HG02798 (cell line): ENCODE results near the gene IGFLR1.

Experiments
- ATAC-seq: cut with Tn5 transposase; IDR thresholded peaks from one replicate; pipeline ENCODE4 v1.9.1; 2021; ENCODE audit warnings: mild to moderate bottlenecking; ENCODE audit not compliant: unreplicated experiment, poor library complexity

The IGFLR1 gene

DNA sequence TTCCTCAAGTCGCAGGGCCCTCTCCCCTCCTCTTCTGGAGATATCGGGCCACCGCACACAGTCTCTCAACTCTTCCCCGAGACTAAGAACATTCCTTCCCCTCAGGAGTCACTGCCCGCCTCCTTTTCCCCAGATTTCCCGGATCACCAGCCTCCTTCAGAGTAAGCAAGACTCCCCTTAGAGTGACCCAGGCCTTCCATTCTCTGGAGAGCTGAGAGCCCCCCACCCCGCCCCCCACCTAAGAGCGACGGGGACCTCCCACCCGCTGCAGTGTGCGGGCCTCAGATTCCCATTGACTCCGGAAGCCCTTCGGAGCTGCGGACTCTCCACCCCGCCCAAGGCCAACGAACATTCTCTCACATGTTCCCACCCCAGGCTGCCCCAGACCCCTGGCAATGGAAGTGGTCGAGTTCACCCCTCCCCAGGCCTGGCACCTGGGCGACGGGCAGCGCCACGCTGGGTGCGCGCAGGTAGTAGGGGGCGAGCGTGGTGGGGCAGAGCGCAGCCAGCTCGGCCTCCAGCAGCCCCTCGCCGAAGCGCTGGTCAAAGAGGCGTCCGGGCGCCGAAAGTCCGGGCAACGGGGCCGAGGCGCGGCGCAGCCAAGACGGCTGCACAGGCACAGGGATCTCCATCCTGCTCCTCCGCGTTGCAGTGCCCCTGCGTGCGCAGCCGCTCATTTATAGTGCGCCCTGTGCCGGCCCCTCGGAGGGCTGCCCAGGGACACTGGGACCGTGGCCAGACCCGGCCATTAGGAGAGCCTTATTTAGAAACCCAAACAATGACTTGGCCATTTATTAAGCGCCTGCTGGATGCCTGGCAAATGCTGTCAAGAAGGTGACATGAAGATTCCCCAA is 14.4 kb upstream of the IGFLR1 start, which contains the start of gene HSPB6:
Gene HSPB6 (minus strand): TSS at position 653 of the 854 bp plus-strand sequence. CDS start 21 bp downstream, at position 632.
- no peak for ATAC-seq

DNA sequence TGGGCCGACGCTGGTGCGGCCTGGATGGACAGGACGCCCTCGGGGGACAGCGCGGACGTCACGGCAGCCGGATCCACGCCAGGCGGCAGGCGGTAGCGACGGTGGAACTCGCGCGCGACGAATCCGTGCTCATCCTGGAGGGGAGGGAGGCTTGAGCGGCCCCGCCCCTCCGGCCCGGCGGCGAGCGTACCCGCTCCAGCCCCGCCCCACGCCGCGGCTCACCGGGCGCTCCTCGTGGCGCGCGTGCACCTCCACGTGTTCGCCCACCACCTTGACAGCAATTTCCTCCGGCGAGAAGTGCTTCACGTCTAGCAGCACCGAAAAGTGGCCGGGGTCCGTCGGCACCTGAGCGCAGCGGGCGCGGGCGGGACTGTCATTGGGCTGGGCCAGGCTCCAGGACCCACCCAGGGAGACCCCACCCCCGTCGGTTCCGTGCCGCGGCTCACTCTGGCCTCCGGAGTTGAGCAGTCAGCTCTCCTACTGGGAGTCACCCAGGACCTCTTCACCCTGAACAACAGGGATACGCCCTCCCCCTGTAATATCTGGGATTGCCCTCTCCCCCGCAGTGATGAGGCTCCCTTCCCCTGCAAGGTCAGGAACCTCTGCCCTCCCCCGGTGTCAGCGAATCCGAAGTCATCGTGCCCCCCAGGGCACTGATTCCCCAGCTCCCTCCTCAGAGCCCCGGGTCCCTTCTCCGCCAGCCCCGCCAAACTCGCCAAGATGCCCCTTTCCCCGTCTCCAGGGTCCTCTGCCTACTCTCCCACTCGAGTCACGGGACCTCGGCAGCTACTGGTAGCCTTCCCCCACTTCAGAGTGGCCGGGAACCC is 13.5 kb upstream of the IGFLR1 start:
- no peak for ATAC-seq

DNA sequence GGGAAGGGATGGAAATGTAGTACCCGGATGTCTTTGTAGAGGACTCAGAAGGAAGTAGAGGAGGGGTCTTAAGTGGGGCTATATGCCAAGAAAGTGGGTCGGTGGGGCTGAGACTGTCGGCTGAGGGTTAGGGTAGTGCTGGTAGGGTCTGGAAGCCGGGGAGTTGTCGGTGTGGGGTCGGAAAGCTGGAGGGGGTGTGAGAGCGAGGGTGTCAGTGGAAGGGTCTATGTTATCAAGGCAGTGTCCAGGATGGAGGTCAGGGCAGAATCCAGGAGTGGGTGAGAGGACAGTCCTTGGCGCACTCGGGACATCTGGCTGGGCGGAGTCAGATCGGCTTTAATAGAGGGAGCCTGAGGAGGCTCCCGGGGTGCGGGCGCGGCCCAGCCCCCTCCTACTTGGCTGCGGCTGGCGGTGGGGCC is 12.9 kb upstream of the IGFLR1 start:
- ATAC-seq = no peak

DNA sequence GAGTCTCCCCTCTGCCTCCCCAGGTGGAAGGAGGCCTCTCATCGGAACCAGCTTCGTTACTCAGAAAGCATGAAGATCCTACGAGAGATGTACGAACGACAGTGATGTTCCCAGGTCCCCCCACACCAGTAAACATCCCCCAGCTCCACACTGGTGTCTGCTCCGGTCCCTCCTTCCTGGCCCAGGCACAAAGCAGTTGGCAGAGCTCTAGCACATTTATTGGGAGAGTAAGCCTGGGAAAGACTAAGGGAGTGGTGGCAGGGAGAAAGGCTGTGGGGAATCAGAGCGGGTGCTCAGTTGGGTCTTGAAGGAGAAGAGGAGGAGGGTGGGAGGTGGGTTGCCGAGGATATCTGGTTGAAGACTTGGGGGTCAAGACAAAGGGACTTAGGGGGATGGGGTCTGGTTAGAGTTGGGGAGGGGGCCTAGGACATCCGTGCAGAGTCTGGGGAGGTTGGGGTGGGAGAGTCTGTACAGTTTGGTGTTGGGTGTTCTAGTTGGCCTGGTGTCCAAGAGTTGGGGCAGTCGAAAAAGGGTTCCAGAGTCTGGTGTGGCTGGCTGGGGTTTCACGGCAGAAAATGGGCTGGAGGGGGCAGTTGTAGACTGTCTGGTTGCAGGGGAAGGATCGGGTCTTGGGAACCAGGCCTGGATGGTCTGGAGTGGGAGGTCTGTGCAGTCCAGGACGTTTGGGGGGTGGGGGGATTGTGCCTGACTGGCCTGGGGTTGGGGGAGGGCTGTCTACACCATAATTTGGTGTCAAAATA is 12.3 kb upstream of the IGFLR1 start:
- ATAC-seq = no peak

DNA sequence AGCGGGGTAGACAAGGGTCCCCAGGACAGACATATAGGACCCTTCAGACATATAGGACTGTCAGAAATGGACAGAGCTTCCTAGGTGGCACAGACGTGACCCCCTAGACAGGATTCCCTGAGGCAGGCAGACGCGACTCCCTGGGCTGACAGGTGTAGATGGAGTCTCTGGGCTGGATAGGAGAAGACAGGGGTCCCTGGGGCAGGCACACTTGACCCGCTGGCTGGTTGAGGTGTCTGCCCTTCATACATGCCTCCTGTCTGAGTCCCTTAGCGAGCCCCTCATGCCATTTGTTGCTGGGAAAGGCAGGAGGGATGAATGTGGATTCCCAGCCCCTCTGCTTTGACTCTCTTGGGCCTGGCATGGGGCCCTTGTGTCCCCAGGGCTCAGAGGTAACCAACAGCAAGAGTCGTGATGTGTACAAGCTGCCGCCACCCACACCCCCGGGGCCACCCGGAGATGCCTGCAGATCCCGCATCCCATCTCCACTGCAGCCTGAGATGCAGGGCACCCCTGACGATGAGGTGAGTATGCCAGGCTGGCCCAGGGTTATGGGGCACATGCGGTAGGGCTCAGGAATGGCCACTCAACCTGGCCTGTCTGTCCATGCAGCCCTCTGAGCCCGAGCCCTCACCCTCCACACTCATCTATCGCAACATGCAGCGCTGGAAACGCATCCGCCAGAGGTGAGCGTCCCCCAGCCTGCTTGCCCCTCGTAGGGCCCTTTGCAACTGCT is 11.6 kb upstream of the IGFLR1 start:
- ATAC-seq = no peak

DNA sequence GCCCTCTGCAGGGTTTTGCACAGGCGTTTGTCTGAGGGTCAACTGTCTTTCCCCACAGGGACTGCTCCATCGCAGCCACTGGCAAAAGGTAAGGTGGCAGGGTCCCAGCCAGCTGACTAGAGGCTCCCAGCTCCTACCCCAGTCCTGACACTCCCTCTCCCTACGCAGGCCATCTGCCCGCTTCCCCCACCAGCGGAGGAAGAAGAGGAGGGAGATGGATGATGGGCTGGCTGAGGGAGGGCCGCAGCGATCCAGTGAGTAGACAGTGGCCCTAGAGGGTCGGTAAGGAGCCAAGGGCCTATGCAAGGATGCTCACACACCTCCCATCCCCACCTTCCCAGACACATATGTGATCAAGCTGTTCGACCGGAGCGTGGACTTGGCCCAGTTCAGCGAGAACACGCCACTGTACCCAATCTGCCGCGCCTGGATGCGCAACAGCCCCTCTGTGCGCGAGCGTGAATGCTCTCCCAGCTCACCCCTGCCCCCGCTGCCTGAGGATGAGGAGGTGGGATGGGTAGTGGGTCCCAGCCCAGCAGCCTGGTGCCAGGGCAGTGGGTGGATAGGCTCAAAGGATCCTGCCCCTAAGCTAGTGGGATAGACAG is 10.6 kb upstream of the IGFLR1 start:
- ATAC-seq = no peak

DNA sequence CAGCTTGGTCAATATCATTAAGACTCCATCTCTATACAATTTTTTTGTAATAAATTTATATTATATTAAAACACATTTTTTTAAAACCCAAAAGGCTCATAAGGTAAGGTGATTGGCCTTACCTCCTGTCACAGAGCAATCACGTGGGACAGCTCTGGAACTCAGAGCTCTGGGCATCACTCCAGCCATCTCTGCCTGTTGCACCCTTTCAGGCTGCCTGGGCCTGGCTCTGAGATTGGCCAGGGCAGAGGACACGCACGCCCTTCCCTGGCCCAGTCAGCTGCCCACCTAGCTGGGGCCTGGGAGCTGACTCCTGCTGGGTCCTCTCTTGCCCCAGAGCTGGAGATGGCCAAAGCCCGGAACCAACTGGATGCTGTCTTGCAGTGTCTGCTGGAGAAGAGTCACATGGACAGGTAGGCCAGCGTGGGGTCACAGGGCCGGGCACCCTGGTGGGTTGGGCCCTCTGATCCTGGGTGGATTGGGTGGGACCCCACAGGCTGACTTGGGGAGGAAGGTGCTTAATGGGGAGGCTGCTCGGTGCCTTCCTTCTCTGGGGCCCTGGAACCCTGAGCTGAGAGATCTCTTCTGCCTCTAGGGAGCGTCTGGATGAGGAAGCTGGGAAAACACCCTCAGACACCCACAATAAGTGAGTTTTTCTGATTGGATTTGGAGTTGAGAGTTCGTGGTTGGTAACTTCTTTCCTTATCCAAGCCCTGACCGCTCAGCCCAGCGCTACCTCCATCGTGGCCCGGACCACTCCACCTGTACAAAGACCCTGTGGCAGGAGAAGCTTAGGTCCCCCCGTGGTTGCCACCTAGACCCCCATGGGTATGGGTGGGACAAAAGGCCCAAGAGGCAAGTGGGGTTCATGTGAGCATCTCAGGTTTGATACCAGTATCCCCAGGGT is 9.8 kb upstream of the IGFLR1 start:
- no peak for ATAC-seq

DNA sequence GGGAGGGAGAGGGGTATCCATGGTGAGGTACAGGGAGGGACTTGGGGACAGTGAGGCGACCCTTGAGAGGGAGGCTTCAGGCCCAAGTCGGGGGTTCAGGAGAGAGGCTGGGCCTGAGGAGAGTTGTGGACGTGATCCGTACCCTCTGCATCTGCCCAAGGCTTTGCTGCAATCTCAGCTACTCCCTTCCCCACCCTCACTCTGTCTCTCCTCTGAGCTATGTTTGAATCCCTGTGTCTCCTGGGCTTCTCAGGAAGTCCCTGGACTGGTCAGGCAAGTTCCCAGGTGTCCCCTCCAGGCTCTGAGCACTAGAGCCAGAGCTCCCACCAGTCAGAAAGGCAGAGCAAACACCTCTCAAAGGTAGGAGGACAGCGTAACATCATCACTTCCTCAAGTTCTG is 7.9 kb upstream of the IGFLR1 start:
- no peak for ATAC-seq

DNA sequence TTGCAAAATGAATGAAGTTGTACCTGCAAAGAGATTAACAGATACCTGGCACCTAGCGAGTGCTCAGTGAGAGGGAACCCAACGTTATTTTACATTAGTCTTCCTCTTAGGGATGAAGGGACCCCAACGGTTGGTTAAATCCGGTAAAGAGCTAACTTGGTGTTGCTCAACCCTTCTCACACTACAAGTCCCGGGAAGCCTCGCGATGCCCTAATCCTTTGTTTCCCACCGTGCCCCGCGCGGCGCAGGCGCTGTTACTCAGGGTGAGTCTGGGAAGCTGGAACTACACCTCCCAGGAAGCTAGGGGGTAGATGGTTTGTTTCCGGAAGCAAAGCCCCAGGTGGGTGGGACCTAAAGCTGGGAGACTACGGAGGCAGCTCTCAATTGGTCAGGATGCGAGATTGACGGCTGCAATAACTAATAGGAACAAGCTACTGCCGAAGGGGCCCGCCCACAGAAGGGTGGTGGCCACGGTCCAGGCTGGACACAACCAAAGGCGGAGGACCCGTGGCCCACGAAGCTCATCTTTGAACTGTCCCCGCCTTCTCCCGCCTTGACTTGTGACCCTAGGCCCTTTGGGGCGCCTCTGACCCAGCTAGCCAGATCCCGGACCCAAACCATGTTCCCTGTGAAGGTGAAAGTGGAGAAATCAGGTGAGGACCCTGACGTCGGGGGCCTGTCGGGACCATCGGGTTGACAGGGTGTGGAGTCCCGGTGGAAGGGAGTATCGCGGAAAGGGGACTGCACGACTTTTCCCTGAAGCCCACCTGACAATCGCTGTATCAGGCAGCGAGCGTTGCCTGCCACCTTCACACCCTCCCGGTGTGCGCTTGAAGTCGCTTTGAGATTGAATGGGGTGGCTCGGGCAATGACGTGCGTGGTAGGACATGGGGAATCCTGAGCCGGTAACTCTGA is 6.1 kb upstream of the IGFLR1 start, which contains the start of gene LIN37:
Gene LIN37 (plus strand): TSS at position 471 of the 915 bp plus-strand sequence. CDS start 149 bp downstream, at position 620.
- peak; percentile 77 for ATAC-seq

DNA sequence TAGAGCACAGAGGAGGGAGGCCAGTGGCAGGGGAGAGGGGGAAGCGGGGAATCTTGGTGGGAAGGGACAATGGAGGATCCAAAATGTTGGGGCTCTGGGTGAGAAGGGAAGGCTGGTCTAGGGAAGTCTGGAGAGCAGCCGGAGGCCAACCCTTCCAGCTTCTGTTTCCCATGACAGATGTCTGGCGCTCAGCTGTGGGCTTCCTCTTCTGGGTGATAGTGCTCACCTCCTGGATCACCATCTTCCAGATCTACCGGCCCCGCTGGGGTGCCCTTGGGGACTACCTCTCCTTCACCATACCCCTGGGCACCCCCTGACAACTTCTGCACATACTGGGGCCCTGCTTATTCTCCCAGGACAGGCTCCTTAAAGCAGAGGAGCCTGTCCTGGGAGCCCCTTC is 4.3 kb upstream of the IGFLR1 start:
- no peak for ATAC-seq

DNA sequence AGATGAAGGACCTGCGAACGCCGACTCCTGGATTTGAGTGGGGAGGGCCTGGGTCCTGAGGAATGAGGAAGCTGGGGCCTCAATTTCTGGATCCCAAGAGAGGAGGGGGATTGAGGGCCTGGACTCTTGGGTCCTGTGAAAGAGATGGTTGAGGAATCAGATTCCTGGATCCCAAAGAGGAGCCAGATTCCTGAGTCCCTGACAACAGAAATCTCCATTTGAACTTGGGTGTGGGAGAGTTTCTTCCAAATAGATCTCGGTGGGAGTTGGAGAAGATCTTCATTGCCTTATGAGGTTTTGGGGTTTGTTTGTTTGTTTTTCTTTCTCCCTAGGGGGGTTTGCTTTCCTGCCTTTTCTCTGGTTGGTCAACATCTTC is 3.8 kb upstream of the IGFLR1 start:
- no peak for ATAC-seq

DNA sequence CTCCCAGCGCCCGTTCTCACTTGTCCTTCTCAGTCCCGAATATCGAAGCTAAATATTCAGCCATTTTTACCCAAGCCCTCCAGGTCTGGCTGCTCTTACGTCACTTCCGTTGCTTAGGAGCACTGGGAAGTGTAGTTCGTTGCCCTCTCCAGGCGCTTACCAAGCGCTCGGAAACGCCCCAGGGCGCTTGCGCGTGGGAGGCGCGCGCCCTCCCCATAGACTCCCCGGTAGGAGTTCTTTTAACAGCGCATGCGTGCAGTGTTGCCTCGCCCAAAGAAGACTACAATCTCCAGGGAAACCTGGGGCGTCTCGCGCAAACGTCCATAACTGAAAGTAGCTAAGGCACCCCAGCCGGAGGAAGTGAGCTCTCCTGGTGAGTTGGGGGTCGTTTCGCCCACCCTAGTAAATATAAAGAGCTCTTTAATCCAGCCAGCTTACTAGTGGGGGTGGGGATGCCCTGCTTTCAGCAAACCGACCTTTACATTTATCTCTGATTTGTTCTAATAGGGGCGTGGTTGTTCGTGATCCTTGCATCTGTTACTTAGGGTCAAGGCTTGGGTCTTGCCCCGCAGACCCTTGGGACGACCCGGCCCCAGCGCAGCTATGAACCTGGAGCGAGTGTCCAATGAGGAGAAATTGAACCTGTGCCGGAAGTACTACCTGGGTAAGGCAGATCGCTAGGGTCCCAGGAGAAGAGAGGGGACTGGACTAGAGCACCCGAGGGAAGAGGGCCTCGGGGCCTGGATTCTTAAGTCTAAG is 3.3 kb upstream of the IGFLR1 start, which contains the start of the genes PSENEN and U2AF1L4:
Gene PSENEN (plus strand): TSS at position 324 of the 759 bp plus-strand sequence. CDS start 280 bp downstream, at position 604.
Gene U2AF1L4 (minus strand): TSS at position 91 of the 759 bp plus-strand sequence. CDS start 27 bp downstream, at position 64.
- ATAC-seq = peak; percentile 49

DNA sequence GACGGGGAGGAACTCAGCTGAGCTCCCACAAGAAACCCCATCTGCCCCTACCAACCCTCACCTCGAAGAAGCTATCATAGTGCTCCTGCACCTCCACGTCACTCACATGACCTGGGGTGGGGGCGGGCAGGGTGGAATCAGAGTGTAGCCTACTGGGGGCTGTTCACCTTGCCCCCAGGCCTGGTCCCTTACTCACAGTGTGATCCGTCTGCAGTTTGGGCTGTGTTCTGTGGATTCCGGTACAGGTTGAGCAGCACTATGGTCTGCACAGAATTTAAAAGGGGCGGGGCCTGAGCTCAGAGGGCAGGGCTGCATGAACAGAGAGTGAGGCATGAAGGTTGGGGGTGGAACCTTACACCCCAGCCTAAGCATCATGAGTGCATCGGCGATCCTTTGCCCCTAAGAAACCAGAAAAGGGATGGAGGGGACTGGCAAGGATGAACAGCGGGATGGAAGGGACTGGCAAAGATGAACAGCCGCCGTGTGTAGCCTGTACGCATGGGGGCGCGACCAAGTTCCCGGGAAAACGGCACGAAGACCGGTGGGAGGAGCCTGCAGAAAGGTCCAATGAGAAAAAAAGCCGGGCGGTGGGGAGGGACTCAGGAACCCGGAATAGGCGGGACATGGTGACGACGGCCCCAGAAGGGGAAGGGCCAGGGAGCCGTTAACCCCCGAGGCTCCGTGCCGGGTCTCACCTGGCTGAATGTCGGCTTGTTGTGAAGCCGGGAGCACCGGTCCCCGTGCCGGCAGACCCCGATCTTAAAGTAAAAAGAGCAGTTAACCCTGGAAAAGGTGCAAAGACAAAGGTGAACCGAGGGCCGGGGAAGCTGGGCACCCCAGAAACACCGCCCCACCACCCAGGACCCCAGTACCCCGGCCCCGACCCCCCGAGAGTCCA is 2.4 kb upstream of the IGFLR1 start:
- ATAC-seq = peak; percentile 39

DNA sequence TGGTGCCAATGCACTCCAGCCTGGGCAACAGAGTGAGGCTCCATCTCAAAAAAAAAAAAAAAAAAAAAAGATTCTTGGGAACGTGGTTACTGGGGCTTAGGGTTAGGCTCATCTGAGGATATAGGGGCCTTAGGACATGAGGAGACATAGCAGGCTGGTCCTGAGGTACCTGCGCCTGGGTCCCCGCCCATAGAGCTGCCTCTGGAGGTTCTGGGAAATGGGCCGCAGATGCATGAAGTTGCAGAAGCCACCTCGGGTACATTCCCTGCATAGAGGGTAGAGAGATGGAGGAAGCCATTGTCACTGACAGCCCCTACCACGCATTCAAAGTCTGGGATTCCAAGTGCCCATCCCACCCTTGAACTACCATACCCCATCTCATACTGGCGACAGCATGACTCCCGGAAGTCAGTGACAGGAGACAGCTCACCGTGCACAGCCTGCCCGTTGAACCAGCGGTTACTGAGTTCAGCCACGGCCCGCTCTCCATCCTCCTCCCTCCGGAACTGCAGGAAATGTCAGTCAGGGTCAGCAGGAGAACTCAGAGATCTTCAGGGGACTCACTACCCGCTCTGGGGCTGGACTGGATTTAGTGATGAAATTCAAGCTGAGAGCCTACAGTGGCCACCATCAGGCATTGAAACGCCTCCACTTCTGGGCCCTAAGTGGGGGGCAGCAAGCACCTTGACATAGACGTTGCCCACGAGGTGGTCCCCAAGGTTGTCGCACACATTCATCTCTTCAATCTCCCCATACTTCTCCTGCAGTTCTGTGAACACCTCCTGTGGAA is 1.6 kb upstream of the IGFLR1 start:
- ATAC-seq = no peak

DNA sequence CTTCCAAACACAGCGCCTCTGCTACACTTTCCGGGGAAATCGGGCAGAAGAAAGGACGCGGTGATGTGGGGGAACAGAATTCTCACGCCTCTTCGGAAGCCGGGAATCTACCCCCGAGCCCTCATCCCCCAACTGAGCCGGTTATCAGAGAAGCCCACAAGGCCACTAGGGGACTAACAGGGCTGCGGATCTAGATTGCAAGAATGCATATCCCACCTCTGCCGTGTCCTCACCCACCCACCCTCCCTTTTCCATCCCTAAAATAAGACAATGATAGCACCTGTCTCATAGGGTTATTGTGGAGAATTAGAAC is 1.1 kb downstream of the IGFLR1 start:
- ATAC-seq = no peak
